ENCODE measurements around the gene ZNF524. TPM values are rescaled to one million over a fixed set of nuclear protein-coding genes. Genes with fewer than 3 reads are reported as not detected.
"Not testable (repeated sequence)": the region's sequence is repeated elsewhere in the genome, so short reads cannot be mapped to it uniquely, and the experiment has no call there.

The ZNF524 gene
- total RNA-seq, 1 experiment from 2014 or later, result 11.1 TPM

DNA sequence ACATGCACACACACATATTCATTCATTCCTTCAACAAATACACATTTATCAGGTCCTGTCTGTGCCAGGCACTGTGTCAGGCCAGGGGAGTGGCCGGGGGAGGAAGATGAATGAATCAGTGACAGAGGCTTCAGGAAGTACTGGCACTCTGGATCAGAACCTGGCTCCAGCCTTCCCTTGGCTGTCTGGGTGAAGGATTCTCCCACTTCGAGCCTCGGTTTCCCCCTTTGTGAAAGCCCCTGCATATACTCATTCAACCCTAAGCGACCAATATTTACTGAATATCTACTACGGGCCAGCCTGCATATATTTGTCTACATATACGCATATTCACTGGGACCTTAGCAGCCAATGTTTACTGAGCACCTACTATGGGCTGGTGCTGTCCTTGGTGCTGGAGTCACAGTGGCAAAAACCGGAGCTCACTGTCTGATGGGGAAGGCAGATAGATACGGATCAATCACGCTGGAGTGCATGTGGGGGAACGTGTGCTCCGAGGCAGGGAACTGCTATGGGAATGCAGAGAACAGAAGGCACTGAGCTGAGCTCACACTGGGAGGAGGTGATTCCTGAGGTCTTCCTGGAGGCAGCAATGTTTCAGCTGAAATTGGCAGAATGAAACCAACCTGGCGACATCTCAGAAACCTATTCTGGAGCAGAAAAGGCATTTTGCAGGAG is 18.8 kb upstream of the ZNF524 start:
- H3K27ac Mint-ChIP-seq (ENCODE audit: unreplicated experiment), result peak overlapping the region; percentile 46
- intact Hi-C loops (cut with micrococcal nuclease; ENCODE audit: unreplicated experiment), result loop anchor here (1.0 to 2.0 kb wide), 5 partner anchors 24 to 64 kb away; partner anchors contain the start of genes ZNF784 and ZNF865
- H3K27me3 Mint-ChIP-seq (ENCODE audit: insufficient read depth, unreplicated experiment), result no peaks in the 10 kb centered on the region
- H3K4me3 Mint-ChIP-seq (ENCODE audit: unreplicated experiment), result peak overlapping the region; percentile 85
- ChIA-PET CTCF (interaction anchor here (0.6 to 3.1 kb wide), 12 partner anchors 8 to 440 kb away, joined by 3 to 16 read pairs (median 6); partner anchors contain the start of genes FIZ1, NAT14, ZNF524 and ZNF865), POLR2A (interaction anchor here (0.8 to 2.0 kb wide), 6 partner anchors 18 to 242 kb away, joined by 3 to 27 read pairs (median 7); partner anchors contain the start of genes FIZ1, KMT5C, U2AF2 and ZNF784)
- peaks cover 27% of the 10 kb centered on the region for H3K4me1 Mint-ChIP-seq (ENCODE audit: low read depth, unreplicated experiment)
- no peaks in the 10 kb centered on the region for H3K9me3 Mint-ChIP-seq (ENCODE audit: unreplicated experiment)
- H3K27me3 ChIP-seq (replicated peaks; ENCODE audit: control insufficient read depth, insufficient read depth, low read length), result no peaks in the 10 kb centered on the region
- TF ChIP-seq, protein P1, sequence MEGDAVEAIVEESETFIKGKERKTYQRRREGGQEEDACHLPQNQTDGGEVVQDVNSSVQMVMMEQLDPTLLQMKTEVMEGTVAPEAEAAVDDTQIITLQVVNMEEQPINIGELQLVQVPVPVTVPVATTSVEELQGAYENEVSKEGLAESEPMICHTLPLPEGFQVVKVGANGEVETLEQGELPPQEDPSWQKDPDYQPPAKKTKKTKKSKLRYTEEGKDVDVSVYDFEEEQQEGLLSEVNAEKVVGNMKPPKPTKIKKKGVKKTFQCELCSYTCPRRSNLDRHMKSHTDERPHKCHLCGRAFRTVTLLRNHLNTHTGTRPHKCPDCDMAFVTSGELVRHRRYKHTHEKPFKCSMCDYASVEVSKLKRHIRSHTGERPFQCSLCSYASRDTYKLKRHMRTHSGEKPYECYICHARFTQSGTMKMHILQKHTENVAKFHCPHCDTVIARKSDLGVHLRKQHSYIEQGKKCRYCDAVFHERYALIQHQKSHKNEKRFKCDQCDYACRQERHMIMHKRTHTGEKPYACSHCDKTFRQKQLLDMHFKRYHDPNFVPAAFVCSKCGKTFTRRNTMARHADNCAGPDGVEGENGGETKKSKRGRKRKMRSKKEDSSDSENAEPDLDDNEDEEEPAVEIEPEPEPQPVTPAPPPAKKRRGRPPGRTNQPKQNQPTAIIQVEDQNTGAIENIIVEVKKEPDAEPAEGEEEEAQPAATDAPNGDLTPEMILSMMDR (IDR thresholded peaks at IDR 0.05; ENCODE audit: insufficient read depth in 1 of 2, low read depth in 1 of 2, low read length in 1 of 2, severe bottlenecking in 1 of 2, unreplicated experiment in 1 of 2), result no peak
- no peaks in the 10 kb centered on the region; the same call in 1 of the 2 replicates for H3K36me3 ChIP-seq (ENCODE audit: control insufficient read depth, insufficient read depth, low read length)
- H3K36me3 Mint-ChIP-seq (ENCODE audit: insufficient read depth, unreplicated experiment), result peaks cover 36% of the 10 kb centered on the region
- no peaks in the 10 kb centered on the region for H3K9me3 ChIP-seq
- TSS peak; percentile 74 for BruUV-seq (replicated peaks)
- H3K4me3 ChIP-seq (ENCODE audit: low read depth, low read length), result peak overlapping the region; percentile 68
- peak; percentile 66 to 73 for DNase-seq
- H3K4me1 ChIP-seq, result peaks cover 19% of the 10 kb centered on the region

DNA sequence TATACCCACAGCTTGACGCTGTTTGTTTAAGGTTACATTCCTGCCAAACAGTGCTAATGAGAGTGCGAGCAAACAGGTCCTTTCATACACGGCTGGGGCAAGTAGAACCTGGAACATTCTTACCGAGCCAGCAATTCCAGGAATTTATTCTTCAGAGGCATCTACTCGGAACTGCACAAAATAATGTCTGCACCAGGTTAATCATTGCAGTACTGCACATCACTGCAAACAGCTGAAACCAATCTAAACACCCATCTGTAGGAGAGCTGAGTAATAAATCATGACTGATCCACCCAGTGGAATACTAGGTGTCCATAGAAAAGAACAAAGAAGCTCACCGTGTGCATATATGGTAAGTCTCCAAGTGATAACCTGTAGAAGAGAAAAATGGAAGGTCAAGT is 18.3 kb upstream of the ZNF524 start:
- Histone ChIP-seq H3K4me3 (ENCODE audit: low read depth, low read length) (peak overlapping the region; percentile 68), H3K27me3 (replicated peaks; ENCODE audit: control insufficient read depth, insufficient read depth, low read length) (no peaks in the 10 kb centered on the region), H3K9me3 (no peaks in the 10 kb centered on the region), H3K4me1 (peaks cover 22% of the 10 kb centered on the region), H3K36me3 (ENCODE audit: control insufficient read depth, insufficient read depth, low read length) (no peaks in the 10 kb centered on the region; the same call in 1 of the 2 replicates)
- no TSS peak for BruUV-seq (replicated peaks)
- peaks cover 27% of the 10 kb centered on the region for H3K4me1 Mint-ChIP-seq (ENCODE audit: low read depth, unreplicated experiment)
- intact Hi-C loops (cut with micrococcal nuclease; ENCODE audit: unreplicated experiment), result loop anchor here (1.0 to 2.0 kb wide), 6 partner anchors 17 to 65 kb away; partner anchors contain the start of genes FIZ1, ZNF784 and ZNF865
- H3K4me3 Mint-ChIP-seq (ENCODE audit: unreplicated experiment), result peak overlapping the region; percentile 85
- H3K27ac Mint-ChIP-seq (ENCODE audit: unreplicated experiment), result peak overlapping the region; percentile 46
- no peaks in the 10 kb centered on the region for H3K9me3 Mint-ChIP-seq (ENCODE audit: unreplicated experiment)
- H3K36me3 Mint-ChIP-seq (ENCODE audit: insufficient read depth, unreplicated experiment), result peaks cover 35% of the 10 kb centered on the region
- ChIA-PET POLR2A (interaction anchor here (0.6 to 2.0 kb wide), 7 partner anchors 17 to 242 kb away, joined by 3 to 27 read pairs (median 6); partner anchors contain the start of genes FIZ1, KMT5C, U2AF2 and ZNF628), CTCF (interaction anchor here (0.6 to 3.1 kb wide), 13 partner anchors 9 to 441 kb away, joined by 3 to 16 read pairs (median 6); partner anchors contain the start of genes FIZ1, NAT14, ZNF524 and ZNF865)
- TF ChIP-seq, protein P1 (IDR thresholded peaks at IDR 0.05; ENCODE audit: insufficient read depth in 1 of 2, low read depth in 1 of 2, low read length in 1 of 2, severe bottlenecking in 1 of 2, unreplicated experiment in 1 of 2), result no peak
- DNase-seq, result peak; percentile 84 to 86
- H3K27me3 Mint-ChIP-seq (ENCODE audit: insufficient read depth, unreplicated experiment), result no peaks in the 10 kb centered on the region

DNA sequence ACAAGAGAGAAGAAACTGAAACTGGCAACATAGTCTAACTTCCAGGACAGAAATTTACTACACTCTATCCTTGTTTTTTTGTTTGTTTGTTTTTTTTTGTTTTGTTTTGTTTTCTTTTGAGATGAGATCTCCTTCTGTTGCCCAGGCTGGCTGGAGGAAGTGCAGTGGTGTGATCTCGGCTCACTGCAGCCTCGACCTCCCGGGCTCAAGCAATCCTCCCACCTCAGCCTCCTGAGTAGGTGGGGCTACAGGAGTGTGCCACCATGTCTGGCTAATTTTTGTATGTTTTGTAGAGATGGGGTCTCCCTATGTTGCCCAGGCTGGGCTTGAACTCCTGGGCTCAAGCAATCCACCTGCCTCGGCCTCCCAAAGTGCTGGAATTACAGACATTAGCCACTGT is 17.8 kb upstream of the ZNF524 start:
- not testable (repeated sequence) for H3K4me3 ChIP-seq (ENCODE audit: low read depth, low read length); H3K9me3 Mint-ChIP-seq (ENCODE audit: unreplicated experiment); H3K36me3 ChIP-seq (ENCODE audit: control insufficient read depth, insufficient read depth, low read length); DNase-seq; H3K9me3 ChIP-seq; H3K27me3 ChIP-seq (replicated peaks; ENCODE audit: control insufficient read depth, insufficient read depth, low read length); H3K27me3 Mint-ChIP-seq (ENCODE audit: insufficient read depth, unreplicated experiment); BruUV-seq (replicated peaks)
- peaks cover 23% of the 10 kb centered on the region for H3K4me1 ChIP-seq
- intact Hi-C loops (cut with micrococcal nuclease; ENCODE audit: unreplicated experiment), result loop anchor here (1.0 kb wide), 1 partner anchor 17 kb away; the partner anchor contains the start of gene FIZ1
- Mint-ChIP-seq H3K36me3 (ENCODE audit: insufficient read depth, unreplicated experiment) (peaks cover 36% of the 10 kb centered on the region), H3K27ac (ENCODE audit: unreplicated experiment) (peak overlapping the region; percentile 46), H3K4me1 (ENCODE audit: low read depth, unreplicated experiment) (peaks cover 27% of the 10 kb centered on the region), H3K4me3 (ENCODE audit: unreplicated experiment) (peak overlapping the region; percentile 85)
- ChIA-PET CTCF (interaction anchor here (0.6 to 3.1 kb wide), 10 partner anchors 17 to 97 kb away, joined by 3 to 16 read pairs (median 6); partner anchors contain the start of genes FIZ1, NAT14, ZNF524 and ZNF865), POLR2A (interaction anchor here (0.6 to 2.0 kb wide), 4 partner anchors 17 to 106 kb away, joined by 5 to 27 read pairs (median 8); partner anchors contain the start of genes FIZ1, U2AF2 and ZNF628)

DNA sequence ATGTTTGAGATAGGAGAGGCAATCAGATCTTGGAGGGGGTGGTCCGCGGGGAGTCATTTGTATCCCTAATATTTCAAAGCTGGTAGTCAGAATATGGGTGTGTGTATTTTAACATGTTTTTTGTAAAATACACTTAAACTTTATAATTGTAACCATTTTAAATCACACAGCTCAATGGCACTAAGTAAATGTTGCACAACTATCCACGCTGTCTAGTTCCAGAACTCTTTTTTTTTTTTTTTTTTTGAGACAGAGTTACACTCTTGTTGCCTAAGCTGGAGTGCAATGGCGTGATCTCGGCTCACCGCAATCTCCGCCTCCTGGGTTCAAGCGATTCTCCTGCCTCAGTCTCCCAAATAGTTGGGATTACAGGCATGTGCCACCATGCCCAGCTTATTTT is 16.2 kb upstream of the ZNF524 start:
- H3K36me3 ChIP-seq (ENCODE audit: control insufficient read depth, insufficient read depth, low read length); H3K9me3 ChIP-seq; BruUV-seq (replicated peaks); H3K27me3 Mint-ChIP-seq (ENCODE audit: insufficient read depth, unreplicated experiment); H3K4me3 ChIP-seq (ENCODE audit: low read depth, low read length); H3K4me3 Mint-ChIP-seq (ENCODE audit: unreplicated experiment); H3K9me3 Mint-ChIP-seq (ENCODE audit: unreplicated experiment); H3K27ac Mint-ChIP-seq (ENCODE audit: unreplicated experiment); H3K27me3 ChIP-seq (replicated peaks; ENCODE audit: control insufficient read depth, insufficient read depth, low read length); intact Hi-C loops (cut with micrococcal nuclease; ENCODE audit: unreplicated experiment); DNase-seq: not testable (repeated sequence)
- ChIA-PET CTCF (interaction anchor here (0.6 to 1.1 kb wide), 3 partner anchors 22 to 909 kb away, joined by 3 to 5 read pairs (median 3); no protein-coding TSS in a partner anchor), POLR2A (interaction anchor here (0.6 to 1.6 kb wide), 3 partner anchors 15 to 22 kb away, joined by 3 to 10 read pairs (median 6); partner anchors contain the start of gene FIZ1)
- H3K36me3 Mint-ChIP-seq (ENCODE audit: insufficient read depth, unreplicated experiment), result peaks cover 38% of the 10 kb centered on the region
- peaks cover 27% of the 10 kb centered on the region for H3K4me1 Mint-ChIP-seq (ENCODE audit: low read depth, unreplicated experiment)
- peaks cover 23% of the 10 kb centered on the region for H3K4me1 ChIP-seq

Measured in Caco-2 (cell line).